OCI-LY3 (cell line): ENCODE results near the gene FKBP10.

Experiments
- H2AFZ ChIP-seq: fragments of 200-600, 300-600 bp; shearing (Covaris generic); 2 replicates; pipeline ENCODE4 v1.6.0; 2014; ENCODE audit warnings: antibody characterized with exemption, low read depth, low read length
- H3K27ac ChIP-seq: fragments of 200-600, 300-600 bp; sonication (generic); 2 replicates; pipeline ENCODE4 v1.5.1; 2014; ENCODE audit warnings: mild to moderate bottlenecking, low read length, moderate library complexity, mixed read lengths
- H3K27me3 ChIP-seq: fragments of 200-600, 300-600 bp; sonication (generic); 2 replicates; pipeline ENCODE4 v1.6.1; 2014; ENCODE audit warnings: low read depth, low read length, mixed read lengths
- H3K36me3 ChIP-seq: fragments of 200-600, 300-600 bp; sonication (generic); replicated peaks from 2 replicates; pipeline ENCODE3; 2014; ENCODE audit warnings: low read depth, low read length, mixed read lengths
- H3K4me1 ChIP-seq: fragments of 300-600, 200-600 bp; sonication (generic); 2 replicates; pipeline ENCODE4 v1.6.1; 2014; ENCODE audit warnings: low read length, mixed read lengths
- H3K4me2 ChIP-seq: fragments of 200-600, 300-600 bp; sonication (generic); 2 replicates; pipeline ENCODE4 v1.6.1; 2014; ENCODE audit warnings: low read length, mixed read lengths
- H3K4me3 ChIP-seq: fragments of 300-600, 200-600 bp; sonication (generic); 2 replicates; pipeline ENCODE4 v1.5.1; 2014; ENCODE audit warnings: antibody characterized with exemption, mild to moderate bottlenecking, low read length, moderate library complexity
- H3K79me2 ChIP-seq: fragments of 300-600, 200-600 bp; shearing (Covaris generic); 2 replicates; pipeline ENCODE4 v1.6.1; 2014; ENCODE audit warnings: mild to moderate bottlenecking, low read length, mixed read lengths
- H3K9ac ChIP-seq: fragments of 300-600, 200-600 bp; shearing (Covaris generic); 2 replicates; pipeline ENCODE4 v1.6.0; 2014; ENCODE audit warnings: mild to moderate bottlenecking, low read length, moderate library complexity
- H3K9me3 ChIP-seq: fragments of 200-600, 300-600 bp; shearing (Covaris generic); 2 replicates; pipeline ENCODE4 v1.6.1; 2014; ENCODE audit warnings: low read length, mixed read lengths; ENCODE audit not compliant: insufficient read depth
- H4K20me1 ChIP-seq: fragments of 200-600, 300-600 bp; sonication (generic); 2 replicates; pipeline ENCODE4 v1.6.1; 2016; ENCODE audit warnings: low read length, mixed read lengths; ENCODE audit not compliant: insufficient read depth
- CTCF ChIP-seq: fragments of 200-600, 300-600 bp; sonication (generic); IDR thresholded peaks from 2 replicates; pipeline ENCODE4 v1.5.1; 2014; ENCODE audit warnings: antibody characterized with exemption, low read length, low read depth
- EZH2phosphoT487 ChIP-seq: fragments of 200-600 bp; shearing (Covaris generic); IDR thresholded peaks from 2 replicates; pipeline ENCODE4 v1.6.1; 2018; ENCODE audit warnings: antibody characterized with exemption, mixed run types, low read depth

The FKBP10 gene

GRCh38 chr17:41868568-41868967, 55.8 kb downstream of the FKBP10 start:
- peaks cover 49% of the 10 kb centered on the region for H3K36me3 ChIP-seq
- H3K9ac ChIP-seq, result no peak overlapping the region
- H3K4me3 ChIP-seq, result no peak overlapping the region
- peaks cover 16% of the 10 kb centered on the region for H3K79me2 ChIP-seq
- peaks cover 5% of the 10 kb centered on the region for H4K20me1 ChIP-seq
- H2AFZ ChIP-seq, result no peak overlapping the region
- H3K4me2 ChIP-seq, result no peak overlapping the region
- H3K27me3 ChIP-seq, result no peaks in the 10 kb centered on the region
- peaks cover 7% of the 10 kb centered on the region for H3K4me1 ChIP-seq
- no peaks in the 10 kb centered on the region for H3K9me3 ChIP-seq
- TF ChIP-seq EZH2phosphoT487 (no peak), CTCF (no peak)
- no peak overlapping the region for H3K27ac ChIP-seq

- peaks cover 55% of the 10 kb centered on the region for H3K36me3 ChIP-seq
- no peak overlapping the region for H3K4me2 ChIP-seq
- H3K27ac ChIP-seq, result no peak overlapping the region
Observed at GRCh38 chr17:41869426-41869825, 56.6 kb downstream of the FKBP10 start.

GRCh38 chr17:41870097-41870496, 57.3 kb downstream of the FKBP10 start:
- TF ChIP-seq EZH2phosphoT487 (no peak), CTCF (no peak)
- Histone ChIP-seq H3K79me2 (peaks cover under 1% of the 10 kb centered on the region), H3K9me3 (no peaks in the 10 kb centered on the region), H3K27ac (no peak overlapping the region), H3K9ac (no peak overlapping the region), H3K4me3 (no peak overlapping the region), H3K27me3 (no peaks in the 10 kb centered on the region), H3K4me1 (no peaks in the 10 kb centered on the region), H3K36me3 (peaks cover 55% of the 10 kb centered on the region), H3K4me2 (no peak overlapping the region), H2AFZ (no peak overlapping the region), H4K20me1 (no peaks in the 10 kb centered on the region)

More at GRCh38 chr17:41869426-41869825, 56.6 kb downstream of the FKBP10 start:
- TF ChIP-seq CTCF, result no peak
- H4K20me1 ChIP-seq, result no peaks in the 10 kb centered on the region
- no peaks in the 10 kb centered on the region for H3K27me3 ChIP-seq
- no peak overlapping the region for H3K4me3 ChIP-seq
- peaks cover 8% of the 10 kb centered on the region for H3K79me2 ChIP-seq
- no peak overlapping the region for H3K9ac ChIP-seq
- H3K4me1 ChIP-seq, result no peaks in the 10 kb centered on the region
- H2AFZ ChIP-seq, result no peak overlapping the region
- no peaks in the 10 kb centered on the region for H3K9me3 ChIP-seq

GRCh38 chr17:41870627-41871026, 57.8 kb downstream of the FKBP10 start:
- H3K9me3 ChIP-seq, result no peaks in the 10 kb centered on the region
- H3K4me3 ChIP-seq, result no peak overlapping the region
- H3K79me2 ChIP-seq, result no peaks in the 10 kb centered on the region
- no peaks in the 10 kb centered on the region for H3K4me1 ChIP-seq
- H3K36me3 ChIP-seq, result peaks cover 55% of the 10 kb centered on the region
- no peak overlapping the region for H3K27ac ChIP-seq
- H3K9ac ChIP-seq, result no peak overlapping the region
- H4K20me1 ChIP-seq, result no peaks in the 10 kb centered on the region
- TF ChIP-seq CTCF, result no peak
- no peak for TF ChIP-seq EZH2phosphoT487
- H3K4me2 ChIP-seq, result no peak overlapping the region
- H2AFZ ChIP-seq, result no peak overlapping the region
- no peaks in the 10 kb centered on the region for H3K27me3 ChIP-seq
